B cell (primary cell): Measurements from ENCODE around the gene PGA5. TPM values are rescaled to one million over a fixed set of nuclear protein-coding genes. Genes with fewer than 3 reads are reported as not detected.
"Not testable (repeated sequence)": the region's sequence is repeated elsewhere in the genome, so short reads cannot be mapped to it uniquely, and the experiment has no call there.

ENCODE experiments used
- ATAC-seq: fragments of 200-7000 bp; cut with Tn5 transposase; one replicate; pipeline ENCODE4 v1.10.0; 2021; ENCODE audit warnings: low read depth, mild to moderate bottlenecking, moderate number of reproducible peaks, moderate library complexity
- CTCF ChIA-PET: fragments of 350-600 bp; sonication (Branson Sonifier 250); formaldehyde crosslinking; loops from one replicate; lab custom pipeline; 2021; ENCODE audit warnings: antibody characterized with exemption, inconsistent platforms; lab: Charles Lee
- POLR2A ChIA-PET: fragments of 350-600 bp; sonication (Branson Sonifier 250); formaldehyde crosslinking; loops from one replicate; lab custom pipeline; 2021; ENCODE audit warnings: antibody characterized with exemption; lab: Charles Lee
- DNase-seq: peaks from one replicate; pipeline ENCODE4 v3.0.0; 2013
- H2AFZ ChIP-seq: 2 replicates; pipeline ENCODE4 v1.6.1; 2012; ENCODE audit warnings: mild to moderate bottlenecking, low read depth, low read length; ENCODE audit not compliant: insufficient read depth, poor library complexity, severe bottlenecking
- H3K27ac ChIP-seq, 2 donors: 1 replicate in 1 of 2; 2 replicates in 1 of 2; pipeline ENCODE4 v1.5.1; 2012 to 2013; ENCODE audit warnings: low read length in 2 of 2, mild to moderate bottlenecking in 2 of 2, moderate library complexity in 1 of 2
- H3K27me3 ChIP-seq, 4 experiments: fragments of 200-600 bp in 1 of 4; sonication (generic) in 1 of 4; replicated peaks in 1 of 4; 1 replicate in 2 of 4; 2 replicates in 2 of 4; pipeline versions ENCODE4 v1.6.1 to v1.7.0; 2013 to 2016; ENCODE audit warnings: low read length in 3 of 4, mild to moderate bottlenecking in 2 of 4, mixed read lengths in 1 of 4, moderate library complexity in 1 of 4; ENCODE audit not compliant: insufficient read depth in 4 of 4, control insufficient read depth in 3 of 4; ENCODE audit errors: control extremely low read depth in 1 of 4
- H3K36me3 ChIP-seq, 2 experiments: replicated peaks in 1 of 2; 1 replicate in 1 of 2; 2 replicates in 1 of 2; pipeline versions ENCODE4 v1.6.1 to v1.7.1; 2013; ENCODE audit warnings: low read length in 1 of 2; ENCODE audit not compliant: insufficient read depth in 2 of 2, control insufficient read depth in 1 of 2; ENCODE audit errors: control extremely low read depth in 1 of 2, extremely low read depth in 1 of 2
- H3K4me1 ChIP-seq, 2 donors: fragments of 200-600 bp in 1 of 2; sonication (generic) in 1 of 2; 1 replicate in 1 of 2; 2 replicates in 1 of 2; pipeline versions ENCODE4 v1.5.1 to v1.6.1; 2013 to 2017; ENCODE audit warnings: low read length in 2 of 2; ENCODE audit not compliant: control insufficient read depth in 2 of 2, insufficient read depth in 2 of 2
- H3K4me2 ChIP-seq: replicated peaks from 2 replicates; pipeline ENCODE3; 2012; ENCODE audit warnings: mild to moderate bottlenecking, low read depth, low read length; ENCODE audit not compliant: poor library complexity, severe bottlenecking
- H3K4me3 ChIP-seq, 5 experiments: fragments of 200-600 bp in 1 of 5; sonication (generic) in 1 of 5; 1 replicate in 3 of 5; 2 replicates in 2 of 5; pipeline versions ENCODE4 v1.5.1 to v1.7.0; 2011 to 2016; ENCODE audit warnings: low read length in 4 of 5, mild to moderate bottlenecking in 4 of 5, low read depth in 2 of 5, control low read depth in 1 of 5, moderate library complexity in 1 of 5; ENCODE audit not compliant: insufficient read depth in 1 of 5; ENCODE audit errors: control extremely low read depth in 1 of 5, extremely low read depth in 1 of 5
- H3K79me2 ChIP-seq: fragments of 200-600 bp; sonication (generic); one replicate; pipeline ENCODE4 v1.6.0; 2016; ENCODE audit warnings: low read length; ENCODE audit not compliant: control insufficient read depth, insufficient read depth
- H3K9ac ChIP-seq: fragments of 200-600 bp; sonication (generic); 2 replicates; pipeline ENCODE4 v1.6.1; 2017; ENCODE audit warnings: mild to moderate bottlenecking, low read length, moderate library complexity
- H3K9me3 ChIP-seq, 3 donors: one replicate each; pipeline versions ENCODE4 v1.6.1 to v1.7.1; 2013; ENCODE audit warnings: low read length in 2 of 3; ENCODE audit not compliant: control insufficient read depth in 2 of 3, insufficient read depth in 1 of 3; ENCODE audit errors: control extremely low read depth in 1 of 3
- H4K20me1 ChIP-seq: 2 replicates; pipeline ENCODE4 v1.6.0; 2012; ENCODE audit warnings: mild to moderate bottlenecking, low read length; ENCODE audit not compliant: insufficient read depth, control insufficient read depth, poor library complexity, severe bottlenecking
- H3K27ac Mint-ChIP-seq: one replicate; pipeline ENCODE4 v1.8.0; 2021; ENCODE audit warnings: mixed read lengths
- H3K27me3 Mint-ChIP-seq: one replicate; pipeline ENCODE4 v1.8.0; 2021; ENCODE audit warnings: mixed read lengths
- H3K4me1 Mint-ChIP-seq: one replicate; pipeline ENCODE4 v1.8.0; 2021; ENCODE audit warnings: mixed read lengths
- H3K4me3 Mint-ChIP-seq: one replicate; pipeline ENCODE4 v1.8.0; 2021; ENCODE audit warnings: mixed read lengths
- H3K9me3 Mint-ChIP-seq: one replicate; pipeline ENCODE4 v1.8.0; 2022; ENCODE audit warnings: mixed read lengths; ENCODE audit not compliant: insufficient read depth
- WGBS: methylation state at CpG from one replicate; pipeline ENCODE4 v1.1.5; 2013; ENCODE audit warnings: missing lambda C conversion rate; ENCODE audit not compliant: insufficient coverage; 5-methylcytosine and 5-hydroxymethylcytosine counted together
- intact Hi-C: fragments of 100-400 bp; cut with micrococcal nuclease; formaldehyde crosslinking; loops from one replicate; pipeline ENCODE4 v1.10.0; 2022
- polyA plus RNA-seq: library from polyadenylated mRNA; depleted of rRNA; stranded (reverse); fragments of >200 nt; gene quantifications from 2 replicates; pipeline ENCODE4 v1.2.3, GENCODE V29; 2012
- total RNA-seq, 2 donors: library from RNA; stranded (reverse); fragments of 120-200 nt in 1 of 2; gene quantifications; 1 replicate in 1 of 2; 2 replicates in 1 of 2; pipeline versions ENCODE4 v1.2.3 to v1.2.4, GENCODE V29; 2013 to 2022

Gene PGA5
- total and polyA plus RNA-seq, 2 donors (not counting 1 experiment from before 2014, with no cell fraction given) = not detected

DNA sequence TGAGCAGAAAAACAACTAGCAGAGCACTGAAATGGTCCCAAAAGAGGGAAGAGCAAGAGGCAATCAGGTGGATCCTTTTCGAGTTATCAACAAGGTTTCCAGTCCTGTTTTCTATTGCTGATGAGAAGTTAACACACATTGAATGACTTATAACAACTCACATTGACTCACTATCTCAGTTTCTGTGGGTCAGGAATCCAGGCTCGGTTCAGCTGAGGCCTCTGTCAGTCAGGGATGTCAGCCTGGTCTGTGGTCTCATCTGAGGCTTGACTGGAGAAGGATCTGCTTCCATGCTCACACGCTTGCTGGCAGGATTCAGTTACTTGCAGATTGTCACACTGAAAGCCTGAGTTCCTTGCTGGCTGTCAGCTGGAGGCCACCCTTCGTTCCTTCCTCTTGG is 3.8 kb upstream of the PGA5 start:
- H4K20me1 ChIP-seq, H3K4me1 Mint-ChIP-seq, H3K9me3 Mint-ChIP-seq, H3K9me3 ChIP-seq, H3K4me3 ChIP-seq, H3K27me3 Mint-ChIP-seq, intact Hi-C loops, H3K79me2 ChIP-seq, H3K4me2 ChIP-seq, H3K27ac ChIP-seq, ATAC-seq, H3K36me3 ChIP-seq, H3K4me1 ChIP-seq, CTCF ChIA-PET, H2AFZ ChIP-seq, H3K27ac Mint-ChIP-seq, H3K27me3 ChIP-seq, H3K9ac ChIP-seq, POLR2A ChIA-PET, H3K4me3 Mint-ChIP-seq, DNase-seq: not testable (repeated sequence)
- no CpG with 5 or more reads among the region's 4 CpGs for WGBS

DNA sequence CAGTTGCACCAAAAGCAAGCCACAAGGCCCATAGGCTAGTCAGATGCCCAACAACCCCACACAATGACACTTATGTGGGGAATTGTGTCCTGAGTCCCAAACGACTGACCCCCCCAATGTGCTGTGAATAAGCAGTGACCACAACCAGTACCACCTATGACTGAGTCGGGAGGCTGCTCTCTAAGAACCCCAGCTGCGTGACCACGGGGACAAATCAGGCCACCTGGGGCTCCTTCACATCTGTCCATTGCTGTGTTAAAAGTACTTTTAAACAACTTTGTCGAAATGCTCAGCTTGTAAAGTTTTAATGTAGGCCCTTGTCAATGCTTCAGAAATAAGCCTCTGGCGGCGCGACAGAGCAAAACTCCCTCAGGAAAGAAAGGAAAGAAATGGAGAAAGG is 687 bp upstream of the PGA5 start:
- H3K27me3 ChIP-seq, H3K4me3 Mint-ChIP-seq, H3K4me3 ChIP-seq, H3K4me2 ChIP-seq, POLR2A ChIA-PET, H3K4me1 ChIP-seq, H3K36me3 ChIP-seq, H3K27ac Mint-ChIP-seq, H3K27ac ChIP-seq, H2AFZ ChIP-seq, CTCF ChIA-PET, ATAC-seq, H3K4me1 Mint-ChIP-seq, H3K27me3 Mint-ChIP-seq, H3K79me2 ChIP-seq, H3K9me3 ChIP-seq, DNase-seq, H3K9ac ChIP-seq, H3K9me3 Mint-ChIP-seq, intact Hi-C loops, H4K20me1 ChIP-seq: not testable (repeated sequence)
- no CpG with 5 or more reads among the region's 8 CpGs for WGBS

DNA sequence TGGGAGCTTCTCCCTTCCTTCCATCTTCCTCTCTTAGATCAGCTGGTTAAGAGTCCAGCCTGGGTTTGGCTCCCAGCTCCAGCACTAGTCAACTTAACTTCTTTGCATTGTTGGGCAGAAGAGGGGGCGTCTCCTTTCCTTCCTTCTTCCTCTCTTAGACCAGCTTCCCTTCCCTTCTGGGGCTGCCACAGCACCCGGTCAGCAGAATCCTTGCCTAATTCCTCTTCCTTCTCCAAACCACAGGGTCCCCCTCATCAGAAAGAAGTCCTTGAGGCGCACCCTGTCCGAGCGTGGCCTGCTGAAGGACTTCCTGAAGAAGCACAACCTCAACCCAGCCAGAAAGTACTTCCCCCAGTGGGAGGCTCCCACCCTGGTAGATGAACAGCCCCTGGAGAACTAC is 551 bp downstream of the PGA5 start:
- H3K9me3 Mint-ChIP-seq, DNase-seq, H2AFZ ChIP-seq, H3K4me3 Mint-ChIP-seq, H3K27ac Mint-ChIP-seq, H3K27me3 ChIP-seq, H3K4me2 ChIP-seq, H3K79me2 ChIP-seq, H3K27ac ChIP-seq, H3K36me3 ChIP-seq, H3K27me3 Mint-ChIP-seq, H3K9ac ChIP-seq, H3K4me1 ChIP-seq, ATAC-seq, CTCF ChIA-PET, H3K4me1 Mint-ChIP-seq, POLR2A ChIA-PET, H3K4me3 ChIP-seq, intact Hi-C loops, H4K20me1 ChIP-seq, H3K9me3 ChIP-seq: not testable (repeated sequence)
- no CpG with 5 or more reads among the region's 5 CpGs for WGBS

DNA sequence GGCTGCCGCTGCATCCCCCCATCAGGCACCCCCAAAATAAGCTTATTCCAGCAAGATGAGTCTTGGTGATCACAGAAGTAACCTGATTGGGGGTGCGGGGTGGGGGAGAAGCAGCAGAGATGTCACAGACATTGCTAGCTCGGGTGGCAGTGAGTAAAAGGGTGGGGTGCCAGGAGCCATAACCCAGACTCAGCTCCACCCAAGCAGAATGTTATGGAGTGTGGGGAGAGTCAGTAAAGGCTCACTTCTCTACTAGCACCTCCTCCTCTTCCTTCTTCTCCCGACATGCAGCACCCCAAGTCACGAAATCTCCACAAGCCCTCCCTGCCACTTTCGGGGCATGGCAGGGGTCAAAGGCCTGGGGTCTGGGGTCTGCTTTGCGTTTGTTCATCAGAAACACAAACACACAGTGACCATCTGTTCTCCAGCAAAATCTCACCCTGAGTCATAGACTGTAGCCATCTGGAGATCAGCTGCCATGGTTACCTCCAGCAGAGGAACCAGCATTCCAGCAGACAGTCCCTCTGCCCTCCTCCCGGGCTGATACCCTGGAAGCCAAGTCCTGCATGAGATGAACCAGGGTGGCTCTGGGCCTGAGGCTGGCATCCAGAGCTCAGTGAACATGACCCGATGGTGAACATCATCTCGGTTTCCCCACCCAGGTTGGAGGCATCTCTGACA is 4.4 kb downstream of the PGA5 start:
- H3K4me3 Mint-ChIP-seq, H3K4me3 ChIP-seq, H3K4me2 ChIP-seq, H3K9ac ChIP-seq, H3K27ac Mint-ChIP-seq, H3K27ac ChIP-seq, DNase-seq, H3K9me3 ChIP-seq, H3K9me3 Mint-ChIP-seq, POLR2A ChIA-PET, H3K79me2 ChIP-seq, H3K36me3 ChIP-seq, H3K27me3 ChIP-seq, H3K4me1 ChIP-seq, H4K20me1 ChIP-seq, intact Hi-C loops, ATAC-seq, H3K4me1 Mint-ChIP-seq, CTCF ChIA-PET, H3K27me3 Mint-ChIP-seq, H2AFZ ChIP-seq: not testable (repeated sequence)
- WGBS = no CpG with 5 or more reads among the region's 10 CpGs
